ENCODE data around the gene TNRC18.
"Not testable (repeated sequence)": the region's sequence is repeated elsewhere in the genome, so short reads cannot be mapped to it uniquely, and the experiment has no call there.

The TNRC18 gene

GRCh38 chr7:5324961-5325360 is 98.7 kb downstream of the TNRC18 start:
- no peak for TF ChIP-seq CTCF (conservative IDR thresholded peaks at IDR 0.05; ENCODE audit: low read length)
- H3K9me2 ChIP-seq (replicated peaks; ENCODE audit: low read depth, low read length) = no peaks in the 10 kb centered on the region

GRCh38 chr7:5323800-5324781 is 99.5 kb downstream of the TNRC18 start:
- not testable (repeated sequence) for H3F3A ChIP-seq (ENCODE audit: low read depth); H4K20me1 ChIP-seq (ENCODE audit: insufficient read depth, low read length, poor library complexity, severe bottlenecking); H3K9ac ChIP-seq (ENCODE audit: low read depth, low read length, poor library complexity, severe bottlenecking); H3K9me3 ChIP-seq (ENCODE audit: insufficient read depth, low read depth, low read length); H2AFZ ChIP-seq (ENCODE audit: low read length); H3K79me2 ChIP-seq (ENCODE audit: insufficient read depth, low read length); H3K4me3 ChIP-seq (ENCODE audit: low read length, poor library complexity, severe bottlenecking); H3K4me2 ChIP-seq (ENCODE audit: low read depth, low read length, poor library complexity, severe bottlenecking); H3K27me3 ChIP-seq (ENCODE audit: insufficient read depth, low read length, poor library complexity, severe bottlenecking); H3K9me2 ChIP-seq (replicated peaks; ENCODE audit: low read depth, low read length)
- peaks cover 61% of the 10 kb centered on the region; the same call in 1 of the 2 replicates for H3K36me3 ChIP-seq (ENCODE audit: insufficient read depth, low read length)
- peaks cover 10% of the 10 kb centered on the region for H3K4me1 ChIP-seq (ENCODE audit: insufficient read depth, low read length, poor library complexity, severe bottlenecking)

More at GRCh38 chr7:5324961-5325360, 98.7 kb downstream of the TNRC18 start:
- no peaks in the 10 kb centered on the region for H3K9me3 ChIP-seq (ENCODE audit: insufficient read depth, low read depth, low read length)
- peaks cover 10% of the 10 kb centered on the region for H3K4me1 ChIP-seq (ENCODE audit: insufficient read depth, low read length, poor library complexity, severe bottlenecking)
- peaks cover 8% of the 10 kb centered on the region for H3K79me2 ChIP-seq (ENCODE audit: insufficient read depth, low read length)
- H3F3A ChIP-seq (ENCODE audit: low read depth) = no peaks in the 10 kb centered on the region
- H3K4me2 ChIP-seq (ENCODE audit: low read depth, low read length, poor library complexity, severe bottlenecking) = no peak overlapping the region
- H3K4me3 ChIP-seq (ENCODE audit: low read length, poor library complexity, severe bottlenecking) = no peak overlapping the region
- H3K27me3 ChIP-seq (ENCODE audit: insufficient read depth, low read length, poor library complexity, severe bottlenecking) = no peaks in the 10 kb centered on the region
- H4K20me1 ChIP-seq (ENCODE audit: insufficient read depth, low read length, poor library complexity, severe bottlenecking) = peaks cover 10% of the 10 kb centered on the region
- peaks cover 58% of the 10 kb centered on the region; the same call in 1 of the 2 replicates for H3K36me3 ChIP-seq (ENCODE audit: insufficient read depth, low read length)
- no peak overlapping the region for H2AFZ ChIP-seq (ENCODE audit: low read length)
- no peak overlapping the region for H3K9ac ChIP-seq (ENCODE audit: low read depth, low read length, poor library complexity, severe bottlenecking)

GRCh38 chr7:5322621-5323410 is 100.8 kb downstream of the TNRC18 start:
- no peaks in the 10 kb centered on the region for H4K20me1 ChIP-seq (ENCODE audit: insufficient read depth, low read length, poor library complexity, severe bottlenecking)
- H3K9ac ChIP-seq (ENCODE audit: low read depth, low read length, poor library complexity, severe bottlenecking) = no peak overlapping the region
- H3K4me3 ChIP-seq (ENCODE audit: low read length, poor library complexity, severe bottlenecking) = no peak overlapping the region
- no peaks in the 10 kb centered on the region for H3F3A ChIP-seq (ENCODE audit: low read depth)
- TF ChIP-seq CTCF (conservative IDR thresholded peaks at IDR 0.05; ENCODE audit: low read length) (no peak), EZH2phosphoT487 (IDR thresholded peaks at IDR 0.05; ENCODE audit: borderline replicate concordance) (no peak)
- H3K4me2 ChIP-seq (ENCODE audit: low read depth, low read length, poor library complexity, severe bottlenecking) = no peak overlapping the region
- H2AFZ ChIP-seq (ENCODE audit: low read length) = no peak overlapping the region
- peaks cover 64% of the 10 kb centered on the region for H3K36me3 ChIP-seq (ENCODE audit: insufficient read depth, low read length)
- peaks cover 4% of the 10 kb centered on the region; the same call in 1 of the 2 replicates for H3K79me2 ChIP-seq (ENCODE audit: insufficient read depth, low read length)
- H3K27me3 ChIP-seq (ENCODE audit: insufficient read depth, low read length, poor library complexity, severe bottlenecking) = no peaks in the 10 kb centered on the region
- H3K4me1 ChIP-seq (ENCODE audit: insufficient read depth, low read length, poor library complexity, severe bottlenecking) = peaks cover 6% of the 10 kb centered on the region
- H3K9me2 ChIP-seq (replicated peaks; ENCODE audit: low read depth, low read length) = no peaks in the 10 kb centered on the region
- H3K9me3 ChIP-seq (ENCODE audit: insufficient read depth, low read depth, low read length) = peaks cover 9% of the 10 kb centered on the region; the same call in 1 of the 2 replicates
